SK-N-SH treated with all-trans-retinoic acid at 6 μM for 48 hours (cell line): ENCODE measurements around the gene RBM10.

Experiments
- ESRRG ChIP-seq: fragments of 250-450 bp; sonication (Bioruptor Pico); IDR thresholded peaks from 2 replicates; pipeline ENCODE4 v1.6.1; 2021; ENCODE audit warnings: mild to moderate bottlenecking
- PATZ1 ChIP-seq: fragments of 250-450 bp; sonication (Bioruptor Pico); IDR thresholded peaks from 2 replicates; pipeline ENCODE4 v1.8.0; 2020; ENCODE audit warnings: mild to moderate bottlenecking, moderate library complexity, borderline replicate concordance
- POU6F1 ChIP-seq: fragments of 250-450 bp; sonication (Bioruptor Pico); IDR thresholded peaks from 2 replicates; pipeline ENCODE4 v1.8.0; 2021; ENCODE audit warnings: low read depth, mild to moderate bottlenecking, moderate library complexity, borderline replicate concordance
- ZC3H10 ChIP-seq: fragments of 250-450 bp; sonication (Bioruptor Pico); IDR thresholded peaks from 2 replicates; pipeline ENCODE4 v1.5.1; 2021; ENCODE audit warnings: mild to moderate bottlenecking, moderate library complexity
- ZNF70 ChIP-seq: fragments of 450-650 bp; formaldehyde crosslinking; IDR thresholded peaks from 2 replicates; pipeline ENCODE4 v1.5.0; 2020; ENCODE audit warnings: mild to moderate bottlenecking, moderate library complexity
- ZNF8 ChIP-seq: fragments of 450-650 bp; formaldehyde crosslinking; IDR thresholded peaks from 2 replicates; pipeline ENCODE4 v1.5.0; 2020; ENCODE audit warnings: mild to moderate bottlenecking, moderate library complexity

GRCh38 chrX:47160781-47161180 lies 15.8 kb downstream of the RBM10 start:
- no peak for TF ChIP-seq POU6F1 (CRISPR knock-in tag)
- TF ChIP-seq ZNF8 (CRISPR knock-in tag) = no peak
- no peak for TF ChIP-seq ESRRG (CRISPR knock-in tag)
- TF ChIP-seq ZC3H10 (CRISPR knock-in tag) = no peak
- TF ChIP-seq ZNF70 (CRISPR knock-in tag) = no peak
- TF ChIP-seq PATZ1 = no peak
